Body of pancreas (tissue), 4 donors: ENCODE data around the gene UBL3. TPM values are rescaled to one million over a fixed set of nuclear protein-coding genes. Genes with fewer than 3 reads are reported as not detected.

Experiments
- ATAC-seq: fragments of 150-250 bp; one replicate; pipeline ENCODE4 v1.9.1; 2016
- DNase-seq, 4 donors: peaks; one replicate each; pipeline ENCODE4 v3.0.0-alpha.2; 2019
- H3K27ac ChIP-seq, 4 donors: fragments of 200-600 bp; sonication (generic); 1 replicate in 3 of 4; 2 replicates in 1 of 4; pipeline versions ENCODE4 v1.5.1 to v1.6.1; 2016 to 2019; ENCODE audit warnings: mild to moderate bottlenecking in 1 of 4, mixed read lengths in 1 of 4, moderate library complexity in 1 of 4
- H3K27me3 ChIP-seq, 2 donors: fragments of 200-600 bp; sonication (generic); one replicate each; pipeline ENCODE4 v1.6.0; 2016; ENCODE audit warnings: mild to moderate bottlenecking in 1 of 2
- H3K36me3 ChIP-seq, 2 donors: fragments of 200-600 bp; sonication (generic); replicated peaks in 1 of 2; 2 replicates each; pipeline ENCODE4 v1.5.1; 2016; ENCODE audit warnings: low read depth in 2 of 2; ENCODE audit not compliant: insufficient read depth in 1 of 2
- H3K4me1 ChIP-seq: fragments of 200-600 bp; sonication (generic); one replicate; pipeline ENCODE4 v1.6.0; 2016
- H3K4me3 ChIP-seq, 2 donors: fragments of 200-600 bp; sonication (generic); 1 replicate in 1 of 2; 2 replicates in 1 of 2; pipeline ENCODE4 v1.5.1; 2016 to 2019
- H3K9me3 ChIP-seq, 3 donors: fragments of 200-600 bp; sonication (generic); 1 replicate in 2 of 3; 2 replicates in 1 of 3; pipeline ENCODE4 v1.5.1; 2016
- CTCF ChIP-seq, 7 experiments: fragments of 450-650 bp in 4 of 7; fragments of 200-600 bp in 3 of 7; sonication (generic) in 3 of 7; IDR thresholded peaks; one replicate each; pipeline ENCODE4 v1.5.1; 2016 to 2019; ENCODE audit warnings: antibody characterized with exemption in 7 of 7
- POLR2A ChIP-seq, 3 donors: fragments of 450-650 bp; IDR thresholded peaks; one replicate each; pipeline ENCODE4 v1.6.1; 2016; ENCODE audit warnings: antibody characterized with exemption in 3 of 3, mild to moderate bottlenecking in 2 of 3
- whole genome bisulfite sequencing, 2 donors: methylation state at CpG; one replicate each; pipeline ENCODE4 v1.1.5; 2017; 5-methylcytosine and 5-hydroxymethylcytosine counted together
- intact Hi-C: fragments of 100-400 bp; cut with DNase I; formaldehyde crosslinking; loops from one replicate; pipeline ENCODE4 v1.15.1; 2023
- total RNA-seq, 2 donors: library from RNA; depleted of rRNA; stranded (reverse); fragments of >200 nt; gene quantifications; one replicate each; pipeline ENCODE4 v1.1.0, GENCODE V29; 2016

Gene UBL3
- total RNA-seq, 2 donors from 2014 or later = 20.4 to 33.2 TPM

- Histone ChIP-seq H3K27me3 (no peaks in the 10 kb centered on the region), H3K9me3 (no peaks in the 10 kb centered on the region), H3K27ac (no peak overlapping the region), H3K4me1 (peaks cover 59% of the 10 kb centered on the region), H3K36me3 (no peaks in the 10 kb centered on the region), H3K4me3 (no peak overlapping the region)
- DNase-seq (no peak), ATAC-seq (no peak)
- TF ChIP-seq CTCF (IDR thresholded peaks at IDR 0.05) (no peak), POLR2A (IDR thresholded peaks at IDR 0.05) (no peak)
- 80 to 93% methylated on average over 1 of the region's 1 CpG for WGBS, 2 donors
- intact Hi-C loops = no loop called here
Measured at GRCh38 chr13:29802621-29803020, 47.8 kb downstream of the UBL3 start.

GRCh38 chr13:29801737-29802305 lies 48.6 kb downstream of the UBL3 start:
- no peak overlapping the region for H3K4me3 ChIP-seq
- TF ChIP-seq CTCF (IDR thresholded peaks at IDR 0.05) (peak in 1 of 7 experiments; percentile 7), POLR2A (IDR thresholded peaks at IDR 0.05) (no peak)
- H3K4me1 ChIP-seq = peaks cover 52% of the 10 kb centered on the region
- H3K9me3 ChIP-seq = no peaks in the 10 kb centered on the region
- DNase-seq (no peak), ATAC-seq (no peak)
- H3K36me3 ChIP-seq = no peaks in the 10 kb centered on the region
- intact Hi-C loops = no loop called here
- no peaks in the 10 kb centered on the region for H3K27me3 ChIP-seq
- no peak overlapping the region for H3K27ac ChIP-seq
- WGBS, 2 donors = 82 to 98% methylated on average over 4 of the region's 4 CpGs

- DNase-seq (no peak), ATAC-seq (no peak)
- intact Hi-C loops = no loop called here
- WGBS, 2 donors = 85 to 100% methylated on average over 4 of the region's 4 CpGs
- no peak for TF ChIP-seq CTCF (IDR thresholded peaks at IDR 0.05)
- no peak for TF ChIP-seq POLR2A (IDR thresholded peaks at IDR 0.05)
- Histone ChIP-seq H3K27me3 (no peaks in the 10 kb centered on the region), H3K27ac (no peak overlapping the region), H3K9me3 (no peaks in the 10 kb centered on the region), H3K4me1 (peaks cover 46% of the 10 kb centered on the region), H3K36me3 (no peaks in the 10 kb centered on the region), H3K4me3 (no peak overlapping the region)
Measured at GRCh38 chr13:29801102-29801501, 49.3 kb downstream of the UBL3 start.

- Histone ChIP-seq H3K4me3 (no peak overlapping the region), H3K36me3 (no peaks in the 10 kb centered on the region), H3K27ac (no peak overlapping the region), H3K27me3 (no peaks in the 10 kb centered on the region), H3K4me1 (peaks cover 42% of the 10 kb centered on the region), H3K9me3 (no peaks in the 10 kb centered on the region)
- 85 to 87% methylated on average over 6 of the region's 6 CpGs for WGBS, 2 donors
- TF ChIP-seq POLR2A (IDR thresholded peaks at IDR 0.05) (no peak), CTCF (IDR thresholded peaks at IDR 0.05) (no peak)
- intact Hi-C loops = no loop called here
- ATAC-seq = no peak
- no peak for DNase-seq
Measured at GRCh38 chr13:29800687-29801086, 49.7 kb downstream of the UBL3 start.

- no peaks in the 10 kb centered on the region for H3K9me3 ChIP-seq
- DNase-seq (no peak), ATAC-seq (no peak)
- no peaks in the 10 kb centered on the region for H3K27me3 ChIP-seq
- 60 to 70% methylated on average over 2 of the region's 2 CpGs for WGBS, 2 donors
- no peak overlapping the region for H3K27ac ChIP-seq
- peaks cover 38% of the 10 kb centered on the region for H3K4me1 ChIP-seq
- no peak overlapping the region for H3K4me3 ChIP-seq
- H3K36me3 ChIP-seq = no peaks in the 10 kb centered on the region
- intact Hi-C loops = no loop called here
- TF ChIP-seq POLR2A (IDR thresholded peaks at IDR 0.05) (no peak), CTCF (IDR thresholded peaks at IDR 0.05) (no peak)
Measured at GRCh38 chr13:29799041-29799440, 51.4 kb downstream of the UBL3 start.
